Smooth muscle cell (in vitro differentiated cells): ENCODE results near the gene CHKB. TPM values are rescaled to one million over a fixed set of nuclear protein-coding genes. Genes with fewer than 3 reads are reported as not detected.

Source experiments
- DNase-seq: peaks from one replicate; lab custom pipeline; 2025; ENCODE audit not compliant: unreplicated experiment; lab: John Stamatoyannopoulos, UW
- H2AFZ ChIP-seq: fragments of 200-600 bp; sonication (generic); 2 replicates; pipeline ENCODE4 v1.6.0; 2016; ENCODE audit warnings: antibody characterized with exemption, low read depth, mild to moderate bottlenecking
- H3F3A ChIP-seq: fragments of 200-600 bp; sonication (generic); 2 replicates; pipeline ENCODE4 v1.6.0; 2017; ENCODE audit warnings: antibody characterized with exemption, low read depth
- H3K27ac ChIP-seq: fragments of 200-600 bp; sonication (generic); 2 replicates; pipeline ENCODE4 v1.5.1; 2016; ENCODE audit warnings: low read depth, mild to moderate bottlenecking
- H3K27me3 ChIP-seq: fragments of 200-600 bp; sonication (generic); 2 replicates; pipeline ENCODE4 v1.6.1; 2016; ENCODE audit warnings: low read depth, mild to moderate bottlenecking
- H3K36me3 ChIP-seq: fragments of 200-600 bp; sonication (generic); 2 replicates; pipeline ENCODE4 v1.5.1; 2016; ENCODE audit warnings: low read depth
- H3K4me1 ChIP-seq: fragments of 200-600 bp; sonication (generic); 2 replicates; pipeline ENCODE4 v1.5.1; 2016; ENCODE audit warnings: low read depth
- H3K4me2 ChIP-seq: fragments of 200-600 bp; sonication (generic); 2 replicates; pipeline ENCODE4 v1.6.0; 2016; ENCODE audit warnings: mild to moderate bottlenecking
- H3K4me3 ChIP-seq: fragments of 200-600 bp; sonication (generic); 2 replicates; pipeline ENCODE4 v1.5.1; 2016; ENCODE audit warnings: mild to moderate bottlenecking
- H3K79me2 ChIP-seq: fragments of 200-600 bp; sonication (generic); 2 replicates; pipeline ENCODE4 v1.6.0; 2016; ENCODE audit warnings: low read depth, mild to moderate bottlenecking
- H3K9ac ChIP-seq: fragments of 200-600 bp; sonication (generic); 2 replicates; pipeline ENCODE4 v1.6.0; 2016; ENCODE audit warnings: low read depth
- H3K9me3 ChIP-seq: fragments of 200-600 bp; sonication (generic); replicated peaks from 2 replicates; pipeline ENCODE4 v1.5.1; 2016; ENCODE audit warnings: low read depth
- H4K20me1 ChIP-seq: fragments of 200-600 bp; sonication (generic); 2 replicates; pipeline ENCODE4 v1.6.0; 2016; ENCODE audit warnings: low read depth
- CTCF ChIP-seq: fragments of 200-600 bp; sonication (generic); IDR thresholded peaks from 2 replicates; pipeline ENCODE4 v1.5.1; 2017; ENCODE audit warnings: borderline replicate concordance, mild to moderate bottlenecking, antibody characterized with exemption; ENCODE audit not compliant: insufficient read depth, poor library complexity, severe bottlenecking
- WGBS: methylation state at CpG from one replicate; pipeline ENCODE4 v1.1.7; 2016; ENCODE audit warnings: low lambda C conversion rate; 5-methylcytosine and 5-hydroxymethylcytosine counted together
- polyA plus RNA-seq: library from polyadenylated mRNA; unstranded; fragments of >200 nt; fragmentation: Nextera tagmentation; extraction: Ambion mirVana; gene quantifications from 2 replicates; pipeline ENCODE4 v1.2.1, GENCODE V29; 2016
- total RNA-seq: library from RNA; depleted of rRNA; stranded (reverse); fragments of >200 nt; gene quantifications from 2 replicates; pipeline ENCODE4 v1.2.3, GENCODE V29; 2014

The CHKB gene
- total and polyA plus RNA-seq, 2 experiments from 2014 or later: 35.2 to 62.8 TPM

GRCh38 chr22:50561401-50562358, 21.0 kb downstream of the CHKB start:
- no peaks in the 10 kb centered on the region for H3K36me3 ChIP-seq
- no peak for DNase-seq
- H3K4me2 ChIP-seq: no peak overlapping the region
- no peak overlapping the region for H3K27ac ChIP-seq
- H3K4me1 ChIP-seq: no peaks in the 10 kb centered on the region
- no peak overlapping the region for H3K9ac ChIP-seq
- peaks cover 3% of the 10 kb centered on the region for H3K79me2 ChIP-seq
- TF ChIP-seq CTCF: no peak
- H3K9me3 ChIP-seq: no peaks in the 10 kb centered on the region
- no peaks in the 10 kb centered on the region for H4K20me1 ChIP-seq
- H3F3A ChIP-seq: no peaks in the 10 kb centered on the region
- WGBS: 73% methylated on average over 16 of the region's 34 CpGs
- no peak overlapping the region for H3K4me3 ChIP-seq
- H2AFZ ChIP-seq: no peak overlapping the region
- H3K27me3 ChIP-seq: no peaks in the 10 kb centered on the region

- TF ChIP-seq CTCF: no peak
- H3K4me3 ChIP-seq: no peak overlapping the region
- 88% methylated on average over 3 of the region's 3 CpGs for WGBS
These were observed 22.6 kb downstream of the CHKB start for GRCh38 chr22:50560034-50560433.

DNA sequence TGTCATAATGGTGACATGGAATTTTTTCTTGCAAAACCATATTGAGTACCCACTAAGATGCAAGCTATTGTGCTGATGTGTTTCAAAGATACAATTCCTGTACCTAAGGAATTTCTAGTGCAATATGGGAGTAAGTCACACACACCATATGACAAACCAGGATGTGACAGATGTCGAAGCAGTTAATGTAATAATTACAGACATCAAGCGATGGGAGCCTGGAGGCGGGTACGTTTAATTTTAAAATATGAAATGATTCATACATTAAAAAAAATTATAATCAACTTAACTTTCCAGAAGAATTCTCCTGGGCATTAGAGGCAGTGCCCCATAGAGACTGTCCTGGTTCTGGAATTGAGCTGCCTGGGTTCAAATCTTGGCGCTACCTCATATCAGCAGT, 25.9 kb downstream of the CHKB start:
- TF ChIP-seq CTCF: no peak
- no peak overlapping the region for H3K4me3 ChIP-seq
- no peak for DNase-seq
- no peaks in the 10 kb centered on the region for H3F3A ChIP-seq
- no peaks in the 10 kb centered on the region for H3K79me2 ChIP-seq
- no peaks in the 10 kb centered on the region for H3K27me3 ChIP-seq
- H4K20me1 ChIP-seq: no peaks in the 10 kb centered on the region
- H2AFZ ChIP-seq: no peak overlapping the region
- no peak overlapping the region for H3K27ac ChIP-seq
- no peak overlapping the region for H3K4me2 ChIP-seq
- WGBS: 85% methylated on average over 5 of the region's 5 CpGs
- no peaks in the 10 kb centered on the region for H3K36me3 ChIP-seq
- no peaks in the 10 kb centered on the region for H3K4me1 ChIP-seq
- no peak overlapping the region for H3K9ac ChIP-seq
- H3K9me3 ChIP-seq: no peaks in the 10 kb centered on the region

More at GRCh38 chr22:50560034-50560433, 22.6 kb downstream of the CHKB start:
- Histone ChIP-seq H3K27me3 (no peaks in the 10 kb centered on the region), H2AFZ (no peak overlapping the region), H4K20me1 (no peaks in the 10 kb centered on the region), H3K9me3 (no peaks in the 10 kb centered on the region), H3F3A (no peaks in the 10 kb centered on the region), H3K4me2 (no peak overlapping the region), H3K9ac (no peak overlapping the region), H3K36me3 (no peaks in the 10 kb centered on the region), H3K79me2 (peaks cover 3% of the 10 kb centered on the region), H3K4me1 (no peaks in the 10 kb centered on the region), H3K27ac (no peak overlapping the region)
- DNase-seq: no peak
